HFFc6 (cell line): ENCODE data around the gene MAN2A1. TPM values are rescaled to one million over a fixed set of nuclear protein-coding genes. Genes with fewer than 3 reads are reported as not detected.
A peak's percentile ranks its signal among the peaks of the same experiment; 100 is the strongest.

Source experiments
- DNase-seq: peaks from one replicate; pipeline ENCODE4 v3.0.0-alpha.2; 2018
- H3K27ac Mint-ChIP-seq: 2 replicates; pipeline ENCODE4 v1.8.0; 2020; ENCODE audit warnings: mild to moderate bottlenecking, mixed read lengths
- H3K27me3 Mint-ChIP-seq: 2 replicates; pipeline ENCODE4 v1.8.0; 2021; ENCODE audit warnings: mild to moderate bottlenecking, moderate library complexity, mixed read lengths; ENCODE audit not compliant: insufficient read depth
- H3K36me3 Mint-ChIP-seq: 2 replicates; pipeline ENCODE4 v1.8.0; 2021; ENCODE audit warnings: low read depth, mixed read lengths
- H3K4me1 Mint-ChIP-seq: 2 replicates; pipeline ENCODE4 v1.8.0; 2020; ENCODE audit warnings: low read depth, mixed read lengths
- H3K4me3 Mint-ChIP-seq: 2 replicates; pipeline ENCODE4 v1.8.0; 2020; ENCODE audit warnings: mild to moderate bottlenecking, moderate library complexity, mixed read lengths
- H3K9me3 Mint-ChIP-seq: 2 replicates; pipeline ENCODE4 v1.8.0; 2020; ENCODE audit warnings: mild to moderate bottlenecking, mixed read lengths
- CTCF ChIP-seq: fragments of 200-600 bp; sonication (generic); IDR thresholded peaks from 2 replicates; pipeline ENCODE4 v1.5.0; 2021; ENCODE audit warnings: antibody characterized with exemption, mild to moderate bottlenecking
- total RNA-seq, 6 experiments: library from RNA; stranded (reverse); fragmentation: NEBNext Ultra II Directional; extraction: Animal tissue kit (Norgen Biotek cat#: 25700); gene quantifications; 2 replicates in 1 of 6; 3 replicates in 5 of 6; pipeline ENCODE4 v1.2.3, GENCODE V29; 2021

Gene MAN2A1
- total RNA-seq, 6 experiments from 2014 or later, result 29.1 to 47.7 (median 39.0) TPM

- peak overlapping the region; percentile 16; the same call in 1 of the 2 replicates for H3K27ac Mint-ChIP-seq
These were observed 187.9 kb downstream of the MAN2A1 start for GRCh38 chr5:109877670-109878045.

GRCh38 chr5:109878887-109879286 lies 189.2 kb downstream of the MAN2A1 start:
- no peak overlapping the region for H3K4me3 Mint-ChIP-seq
- no peak overlapping the region for H3K27ac Mint-ChIP-seq
- no peaks in the 10 kb centered on the region for H3K36me3 Mint-ChIP-seq
- DNase-seq, result no peak
- H3K9me3 Mint-ChIP-seq, result no peaks in the 10 kb centered on the region
- no peak for TF ChIP-seq CTCF
- peaks cover 37% of the 10 kb centered on the region for H3K4me1 Mint-ChIP-seq
- H3K27me3 Mint-ChIP-seq, result peaks cover 3% of the 10 kb centered on the region

More at GRCh38 chr5:109877670-109878045, 187.9 kb downstream of the MAN2A1 start:
- Mint-ChIP-seq H3K36me3 (no peaks in the 10 kb centered on the region), H3K4me1 (peaks cover 37% of the 10 kb centered on the region), H3K27me3 (peaks cover 4% of the 10 kb centered on the region), H3K4me3 (peak overlapping the region; percentile 55), H3K9me3 (no peaks in the 10 kb centered on the region)
- DNase-seq, result peak; percentile 11
- no peak for TF ChIP-seq CTCF

- Mint-ChIP-seq H3K4me3 (no peak overlapping the region), H3K27me3 (no peaks in the 10 kb centered on the region)
- TF ChIP-seq CTCF, result no peak
These were observed 191.4 kb downstream of the MAN2A1 start for GRCh38 chr5:109880907-109881685.

GRCh38 chr5:109882546-109882945 lies 192.8 kb downstream of the MAN2A1 start:
- Mint-ChIP-seq H3K4me1 (peaks cover 15% of the 10 kb centered on the region), H3K9me3 (no peaks in the 10 kb centered on the region), H3K4me3 (no peak overlapping the region), H3K27me3 (no peaks in the 10 kb centered on the region), H3K27ac (no peak overlapping the region), H3K36me3 (no peaks in the 10 kb centered on the region)
- no peak for DNase-seq
- TF ChIP-seq CTCF, result no peak

More at GRCh38 chr5:109880907-109881685, 191.4 kb downstream of the MAN2A1 start:
- no peak overlapping the region for H3K27ac Mint-ChIP-seq
- peaks cover 29% of the 10 kb centered on the region for H3K4me1 Mint-ChIP-seq
- no peak for DNase-seq
- H3K9me3 Mint-ChIP-seq, result no peaks in the 10 kb centered on the region
- H3K36me3 Mint-ChIP-seq, result no peaks in the 10 kb centered on the region

GRCh38 chr5:109884676-109885075 lies 194.9 kb downstream of the MAN2A1 start:
- Mint-ChIP-seq H3K27ac (no peak overlapping the region), H3K4me1 (no peaks in the 10 kb centered on the region), H3K36me3 (no peaks in the 10 kb centered on the region), H3K9me3 (no peaks in the 10 kb centered on the region), H3K27me3 (no peaks in the 10 kb centered on the region), H3K4me3 (no peak overlapping the region)
- TF ChIP-seq CTCF, result no peak
- no peak for DNase-seq
